ENCODE measurements around the gene RASSF1. TPM values are rescaled to one million over a fixed set of nuclear protein-coding genes. Genes with fewer than 3 reads are reported as not detected.
A peak's percentile ranks its signal among the peaks of the same experiment; 100 is the strongest.

The RASSF1 gene
- total RNA-seq, 1 experiment from 2014 or later, result 20.0 TPM

GRCh38 chr3:50388720-50389413 is 48.2 kb upstream of the RASSF1 start:
- Histone ChIP-seq H3K36me3 (ENCODE audit: low read depth, low read length) (no peaks in the 10 kb centered on the region), H3K4me1 (ENCODE audit: insufficient read depth, low read length) (no peaks in the 10 kb centered on the region), H3K27me3 (ENCODE audit: low read length) (no peaks in the 10 kb centered on the region), H3K27ac (ENCODE audit: low read length) (no peak overlapping the region), H3K9ac (ENCODE audit: low read length) (no peak overlapping the region), H3K4me2 (ENCODE audit: low read length) (no peak overlapping the region), H3F3A (ENCODE audit: low read length, unreplicated experiment) (no peaks in the 10 kb centered on the region), H3K9me2 (replicated peaks; ENCODE audit: low read length) (no peaks in the 10 kb centered on the region), H3K79me2 (ENCODE audit: low read length) (no peaks in the 10 kb centered on the region), H3K4me3 (ENCODE audit: low read length) (no peak overlapping the region), H3K9me3 (ENCODE audit: low read length) (no peaks in the 10 kb centered on the region), H4K20me1 (ENCODE audit: low read length) (no peaks in the 10 kb centered on the region), H2AFZ (ENCODE audit: low read length) (no peak overlapping the region)
- DNase-seq (no peak), ATAC-seq (no peak)
- BruUV-seq (replicated peaks), result no TSS peak
- TF ChIP-seq EZH2 (IDR thresholded peaks at IDR 0.05; ENCODE audit: low read length, unreplicated experiment), result no peak
- TF ChIP-seq EZH2phosphoT487 (IDR thresholded peaks at IDR 0.05; ENCODE audit: borderline replicate concordance, low read length), result no peak
- no peak; the same call in 1 of the 2 replicates for TF ChIP-seq CTCF (conservative IDR thresholded peaks at IDR 0.05; ENCODE audit: low read depth, low read length)
- CTCF ChIA-PET, result no interaction called here
- POLR2A ChIA-PET (ENCODE audit: unreplicated experiment), result no interaction called here
- intact Hi-C loops (cut with micrococcal nuclease), result no loop called here

DNA sequence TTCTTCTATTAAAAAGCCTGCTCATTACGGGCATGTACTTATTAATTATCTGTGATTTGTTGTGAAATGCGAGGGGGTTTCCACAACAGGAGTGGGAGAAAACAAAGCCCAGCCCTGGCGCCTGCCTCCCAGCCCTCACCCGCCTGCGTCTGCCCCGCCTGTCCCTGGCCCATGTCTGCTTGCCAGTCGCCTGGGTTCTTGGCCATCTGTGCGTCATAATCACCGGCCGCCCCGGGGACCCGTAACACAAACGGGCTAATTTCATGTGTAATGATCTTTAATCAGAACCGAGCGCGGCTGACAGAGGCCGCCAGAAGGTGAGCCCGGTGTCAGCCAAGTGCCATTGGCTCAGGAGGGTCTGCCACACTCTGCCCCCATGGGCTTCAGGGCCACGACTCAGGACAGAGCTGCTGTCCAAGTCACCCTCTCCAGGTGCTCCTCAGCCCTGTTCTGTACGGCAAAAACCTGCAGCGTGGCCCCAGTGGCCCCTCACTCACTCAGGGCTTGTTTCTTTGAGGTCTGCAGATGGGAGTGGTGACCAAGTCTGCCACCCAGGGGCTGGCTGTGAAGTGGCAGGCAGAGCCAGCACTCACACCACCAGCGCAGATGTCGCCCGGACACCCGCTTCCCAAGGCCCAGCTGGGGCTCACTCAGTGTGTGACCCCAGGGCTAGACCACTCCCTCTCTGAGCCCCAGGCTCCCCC is 47.5 kb upstream of the RASSF1 start:
- H2AFZ ChIP-seq (ENCODE audit: low read length), result no peak overlapping the region
- no peaks in the 10 kb centered on the region for H3K36me3 ChIP-seq (ENCODE audit: low read depth, low read length)
- H4K20me1 ChIP-seq (ENCODE audit: low read length), result no peaks in the 10 kb centered on the region
- no peak overlapping the region for H3K27ac ChIP-seq (ENCODE audit: low read length)
- no TSS peak for BruUV-seq (replicated peaks)
- no peaks in the 10 kb centered on the region for H3K4me1 ChIP-seq (ENCODE audit: insufficient read depth, low read length)
- H3F3A ChIP-seq (ENCODE audit: low read length, unreplicated experiment), result no peaks in the 10 kb centered on the region
- no peaks in the 10 kb centered on the region for H3K9me2 ChIP-seq (replicated peaks; ENCODE audit: low read length)
- TF ChIP-seq CTCF (conservative IDR thresholded peaks at IDR 0.05; ENCODE audit: low read depth, low read length) (peak; percentile 54), EZH2phosphoT487 (IDR thresholded peaks at IDR 0.05; ENCODE audit: borderline replicate concordance, low read length) (no peak), EZH2 (IDR thresholded peaks at IDR 0.05; ENCODE audit: low read length, unreplicated experiment) (no peak)
- H3K9ac ChIP-seq (ENCODE audit: low read length), result no peak overlapping the region
- H3K27me3 ChIP-seq (ENCODE audit: low read length), result no peaks in the 10 kb centered on the region
- intact Hi-C loops (cut with micrococcal nuclease), result no loop called here
- H3K4me2 ChIP-seq (ENCODE audit: low read length), result no peak overlapping the region
- no peaks in the 10 kb centered on the region for H3K79me2 ChIP-seq (ENCODE audit: low read length)
- POLR2A ChIA-PET (ENCODE audit: unreplicated experiment), result no interaction called here
- DNase-seq (no peak), ATAC-seq (peak; percentile 66)
- CTCF ChIA-PET, result no interaction called here
- no peaks in the 10 kb centered on the region for H3K9me3 ChIP-seq (ENCODE audit: low read length)
- no peak overlapping the region for H3K4me3 ChIP-seq (ENCODE audit: low read length)

- no peaks in the 10 kb centered on the region for H3F3A ChIP-seq (ENCODE audit: low read length, unreplicated experiment)
- TF ChIP-seq EZH2phosphoT487 (IDR thresholded peaks at IDR 0.05; ENCODE audit: borderline replicate concordance, low read length), result no peak
- TF ChIP-seq EZH2 (IDR thresholded peaks at IDR 0.05; ENCODE audit: low read length, unreplicated experiment), result no peak
- TF ChIP-seq CTCF (conservative IDR thresholded peaks at IDR 0.05; ENCODE audit: low read depth, low read length), result no peak
- ChIA-PET POLR2A (ENCODE audit: unreplicated experiment) (no interaction called here), CTCF (no interaction called here)
- no peak overlapping the region for H3K4me3 ChIP-seq (ENCODE audit: low read length)
- H3K79me2 ChIP-seq (ENCODE audit: low read length), result no peaks in the 10 kb centered on the region
- intact Hi-C loops (cut with micrococcal nuclease), result no loop called here
- no peak overlapping the region for H3K27ac ChIP-seq (ENCODE audit: low read length)
- H4K20me1 ChIP-seq (ENCODE audit: low read length), result no peaks in the 10 kb centered on the region
- no peak overlapping the region for H3K9ac ChIP-seq (ENCODE audit: low read length)
- ATAC-seq (no peak), DNase-seq (no peak)
- H3K4me1 ChIP-seq (ENCODE audit: insufficient read depth, low read length), result no peaks in the 10 kb centered on the region
- H3K9me3 ChIP-seq (ENCODE audit: low read length), result no peaks in the 10 kb centered on the region
- no TSS peak for BruUV-seq (replicated peaks)
- no peaks in the 10 kb centered on the region for H3K9me2 ChIP-seq (replicated peaks; ENCODE audit: low read length)
- H3K27me3 ChIP-seq (ENCODE audit: low read length), result no peaks in the 10 kb centered on the region
- no peak overlapping the region for H3K4me2 ChIP-seq (ENCODE audit: low read length)
- H2AFZ ChIP-seq (ENCODE audit: low read length), result no peak overlapping the region
- H3K36me3 ChIP-seq (ENCODE audit: low read depth, low read length), result no peaks in the 10 kb centered on the region
These were observed 45.1 kb upstream of the RASSF1 start for GRCh38 chr3:50385754-50386153.

All from PC-3 (cell line).